ENCODE results near the gene DENND4B. TPM values are rescaled to one million over a fixed set of nuclear protein-coding genes. Genes with fewer than 3 reads are reported as not detected.

The DENND4B gene
- total RNA-seq, 1 donor from 2014 or later: 42.5 TPM

DNA sequence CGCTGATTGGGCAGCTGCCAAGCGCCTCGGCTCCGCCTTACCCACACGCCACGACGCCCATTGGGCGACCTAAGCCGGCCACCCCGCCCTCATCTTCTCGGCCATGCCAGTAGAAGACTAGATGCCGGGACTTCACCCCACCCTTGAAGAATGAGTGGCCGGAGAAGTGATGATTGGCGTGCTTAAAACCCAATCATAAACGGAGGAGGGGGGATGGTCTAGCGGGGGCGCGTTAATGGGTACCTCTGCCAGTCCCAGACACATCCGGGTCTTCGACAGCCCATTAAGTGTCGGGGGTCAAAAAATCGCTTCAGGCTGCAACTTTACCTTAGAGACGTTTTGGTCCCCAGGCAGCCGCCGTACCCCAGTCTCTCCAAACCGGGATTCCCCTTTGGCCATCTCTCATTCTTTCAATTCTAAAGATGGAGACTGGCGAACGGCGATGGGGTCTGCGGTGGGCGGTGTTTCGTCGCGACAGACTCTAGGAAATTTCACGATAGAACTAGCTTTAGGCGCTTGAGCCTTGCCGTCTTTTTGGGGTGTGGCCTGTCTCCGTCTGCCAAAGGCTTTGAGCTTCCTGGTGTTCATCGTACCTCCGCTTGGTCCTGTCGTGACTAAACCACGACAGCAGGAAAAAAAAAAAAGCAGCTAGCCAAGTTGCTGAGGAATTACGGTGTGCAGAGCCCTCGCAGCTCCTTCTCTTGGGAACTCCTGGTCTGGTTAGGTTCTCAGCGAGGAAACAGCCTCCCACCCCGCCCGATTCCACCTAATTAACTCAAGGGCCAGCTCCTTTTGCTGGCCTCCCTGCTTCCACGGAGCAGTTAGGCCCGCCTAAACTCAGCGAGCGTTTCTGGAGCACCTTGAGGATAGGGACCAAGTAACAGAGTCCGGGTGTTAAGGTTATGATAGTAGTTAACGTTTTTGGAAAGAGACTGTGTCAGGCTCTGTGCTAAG lies 23.3 kb downstream of the DENND4B start, which contains the start of gene GATAD2B:
Gene GATAD2B, minus strand, starts transcription at position 1 of the 954 bp plus-strand sequence. CDS start 94,625 bp downstream, outside the sequence.
- H3K4me3 ChIP-seq (ENCODE audit: low read depth, low read length): peak within 1 kb of the TSS; percentile 90
- TF ChIP-seq, protein P1, sequence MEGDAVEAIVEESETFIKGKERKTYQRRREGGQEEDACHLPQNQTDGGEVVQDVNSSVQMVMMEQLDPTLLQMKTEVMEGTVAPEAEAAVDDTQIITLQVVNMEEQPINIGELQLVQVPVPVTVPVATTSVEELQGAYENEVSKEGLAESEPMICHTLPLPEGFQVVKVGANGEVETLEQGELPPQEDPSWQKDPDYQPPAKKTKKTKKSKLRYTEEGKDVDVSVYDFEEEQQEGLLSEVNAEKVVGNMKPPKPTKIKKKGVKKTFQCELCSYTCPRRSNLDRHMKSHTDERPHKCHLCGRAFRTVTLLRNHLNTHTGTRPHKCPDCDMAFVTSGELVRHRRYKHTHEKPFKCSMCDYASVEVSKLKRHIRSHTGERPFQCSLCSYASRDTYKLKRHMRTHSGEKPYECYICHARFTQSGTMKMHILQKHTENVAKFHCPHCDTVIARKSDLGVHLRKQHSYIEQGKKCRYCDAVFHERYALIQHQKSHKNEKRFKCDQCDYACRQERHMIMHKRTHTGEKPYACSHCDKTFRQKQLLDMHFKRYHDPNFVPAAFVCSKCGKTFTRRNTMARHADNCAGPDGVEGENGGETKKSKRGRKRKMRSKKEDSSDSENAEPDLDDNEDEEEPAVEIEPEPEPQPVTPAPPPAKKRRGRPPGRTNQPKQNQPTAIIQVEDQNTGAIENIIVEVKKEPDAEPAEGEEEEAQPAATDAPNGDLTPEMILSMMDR (conservative IDR thresholded peaks at IDR 0.05; ENCODE audit: low read depth, low read length): no peak
- peak; percentile 99 for DNase-seq (ENCODE audit: low read depth)

DNA sequence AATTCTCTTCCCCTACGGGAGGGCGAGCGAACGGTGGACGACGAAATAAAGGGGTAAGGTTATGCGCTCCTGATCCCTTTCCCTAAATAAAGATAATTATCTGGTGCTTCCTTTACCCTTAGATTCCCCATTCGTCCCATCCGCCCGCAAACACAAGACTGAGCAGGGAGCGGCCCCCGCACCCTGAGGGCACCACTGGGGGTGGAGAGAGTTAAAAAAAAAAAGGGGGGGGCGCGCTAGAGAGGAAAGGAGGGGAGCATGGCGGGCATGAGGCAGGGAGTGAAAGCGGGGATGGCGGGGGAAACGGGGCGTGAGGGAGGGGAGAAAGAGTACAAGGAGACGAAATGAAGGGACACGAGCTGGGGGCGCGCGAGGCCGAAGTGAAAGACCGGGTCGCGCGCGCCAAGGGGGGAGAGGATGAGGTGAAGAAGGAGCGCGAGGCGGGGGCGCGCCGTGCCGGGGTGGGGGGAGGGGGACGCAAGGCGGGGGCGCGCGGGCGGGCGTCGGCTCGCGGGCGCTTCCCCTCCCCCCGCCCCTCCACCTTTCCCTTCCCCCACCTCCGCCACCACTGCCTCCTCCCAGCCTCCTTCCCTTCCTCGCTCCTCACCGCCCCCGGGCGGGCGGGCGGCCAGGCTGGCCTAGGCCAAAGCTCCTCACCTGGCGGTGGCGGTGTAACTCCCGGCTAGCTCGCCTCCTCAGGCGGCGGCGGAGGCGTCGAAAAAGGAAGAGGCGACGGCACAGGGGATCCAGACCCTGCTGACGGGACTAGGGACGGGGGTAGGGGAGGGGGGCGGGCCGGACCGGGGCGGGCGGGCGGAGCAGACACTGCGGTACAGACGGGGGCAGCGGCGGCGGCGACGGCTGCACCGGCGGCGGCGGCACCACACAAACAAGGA lies 24.2 kb downstream of the DENND4B start:
- no peak for DNase-seq (ENCODE audit: low read depth)
- TF ChIP-seq, protein P1 (conservative IDR thresholded peaks at IDR 0.05; ENCODE audit: low read depth, low read length): peak; percentile 25
- peak overlapping the region; percentile 90 for H3K4me3 ChIP-seq (ENCODE audit: low read depth, low read length)

DNA sequence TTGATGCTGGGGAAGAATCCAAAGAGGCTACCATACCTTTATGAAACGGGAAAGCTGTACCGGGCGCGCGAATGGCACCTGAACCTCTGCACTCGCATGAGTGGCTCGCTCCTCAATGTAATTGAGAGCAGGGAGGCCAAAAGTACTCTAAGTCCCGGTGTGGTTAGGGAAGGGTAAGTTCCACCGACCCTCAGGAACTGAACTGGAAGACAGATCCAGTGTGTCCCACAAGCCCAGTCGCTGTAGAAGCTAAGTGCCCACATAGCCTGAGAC lies 24.8 kb downstream of the DENND4B start:
- TF ChIP-seq, protein P1 (conservative IDR thresholded peaks at IDR 0.05; ENCODE audit: low read depth, low read length): no peak
- no peak for DNase-seq (ENCODE audit: low read depth)
- peak overlapping the region; percentile 90 for H3K4me3 ChIP-seq (ENCODE audit: low read depth, low read length)

DNA sequence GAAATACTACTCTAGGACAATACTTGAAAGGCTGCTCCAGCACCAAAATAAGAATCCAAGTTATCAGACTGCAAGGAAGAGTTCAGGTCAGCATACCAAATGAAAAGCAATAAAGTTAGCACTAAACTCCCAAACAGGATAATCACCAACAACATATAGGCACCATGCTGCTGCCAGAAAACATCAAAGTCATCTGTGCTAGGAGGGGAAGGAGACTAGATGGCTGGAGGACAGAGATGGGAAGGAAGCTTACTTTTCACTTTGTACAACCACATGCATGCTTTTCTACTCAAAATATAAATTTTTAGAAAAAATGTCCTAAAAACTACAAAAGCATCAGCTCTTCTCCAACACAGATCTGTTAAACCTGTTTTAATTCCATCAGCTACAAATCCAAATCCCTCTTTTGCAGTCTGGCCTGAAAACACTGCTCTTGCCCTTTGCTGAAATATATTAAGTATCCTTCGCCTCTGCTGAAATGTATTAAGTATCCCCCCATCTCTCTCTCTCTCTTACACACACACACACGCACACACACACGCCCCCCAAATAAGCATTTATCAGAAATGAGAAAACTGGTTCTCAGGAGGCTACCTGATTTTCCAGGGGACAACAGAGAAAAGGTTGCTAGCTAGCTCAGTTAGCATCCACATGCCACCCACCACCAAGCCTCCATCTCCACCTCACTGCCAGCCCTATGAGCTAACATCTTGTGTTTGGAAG lies 25.3 kb downstream of the DENND4B start:
- no peak for DNase-seq (ENCODE audit: low read depth)
- H3K4me3 ChIP-seq (ENCODE audit: low read depth, low read length): peak overlapping the region; percentile 90
- TF ChIP-seq, protein P1 (conservative IDR thresholded peaks at IDR 0.05; ENCODE audit: low read depth, low read length): no peak

DNA sequence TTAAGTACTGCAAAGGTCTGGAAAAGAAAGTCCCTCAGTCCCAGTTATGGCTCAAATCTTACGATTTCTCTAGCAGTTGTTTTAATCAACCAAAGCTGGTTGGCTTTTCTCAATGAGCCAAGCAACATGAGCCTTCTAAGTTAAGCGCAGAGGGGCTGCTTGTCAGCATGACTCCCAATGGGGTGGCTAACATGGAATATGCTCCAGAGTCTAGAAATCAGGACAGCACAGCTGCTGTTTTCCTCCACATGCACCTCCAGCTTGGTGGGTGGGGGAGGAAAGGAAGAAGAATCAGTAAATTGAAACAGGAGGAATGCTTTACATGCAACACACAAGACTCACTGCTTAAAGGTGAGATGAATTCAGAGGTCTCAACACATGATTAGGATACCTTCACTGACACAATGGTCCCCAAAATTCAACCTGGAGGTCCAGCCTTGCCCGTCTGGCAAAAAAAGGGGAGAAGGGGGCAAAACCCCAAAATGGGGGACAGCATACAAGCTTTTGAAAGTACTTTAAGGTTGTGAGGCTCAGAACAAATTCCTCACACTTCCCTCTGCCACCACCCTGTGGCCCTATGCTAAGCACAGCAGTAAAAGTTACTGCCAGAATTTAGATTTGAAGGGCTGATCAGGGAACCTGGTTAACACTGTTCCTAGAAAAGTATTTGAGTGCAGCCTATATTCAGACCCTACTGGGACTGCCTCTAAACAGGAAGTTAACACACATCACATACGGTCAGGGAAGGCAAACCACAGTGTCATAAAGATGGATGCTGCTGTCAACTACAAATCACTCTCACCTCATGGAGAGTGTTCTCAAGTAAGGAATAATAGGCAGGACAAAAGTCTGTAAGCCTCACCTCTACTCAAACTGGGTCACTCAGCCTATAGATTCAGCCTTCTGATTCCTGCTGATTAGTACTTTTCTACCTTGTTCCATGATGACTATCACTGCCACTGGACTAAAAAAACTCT lies 26.4 kb downstream of the DENND4B start:
- H3K4me3 ChIP-seq (ENCODE audit: low read depth, low read length): peak overlapping the region; percentile 90
- TF ChIP-seq, protein P1 (conservative IDR thresholded peaks at IDR 0.05; ENCODE audit: low read depth, low read length): peak; percentile 53
- no peak for DNase-seq (ENCODE audit: low read depth)

Measured in epithelial cell of proximal tubule (primary cell).